Measurements from ENCODE around the gene ABHD8.

The ABHD8 gene

GRCh38 chr19:17266026-17266425 is 37.2 kb downstream of the ABHD8 start:
- DNase-seq (ENCODE audit: low spot score): no peak

- DNase-seq (ENCODE audit: low spot score): no peak
Observed at GRCh38 chr19:17264641-17264979, 38.6 kb downstream of the ABHD8 start, which contains the start of gene USHBP1. USHBP1 (minus strand) TSS chr19:17264745; CDS start chr19:17264299, 446 bp downstream.

- DNase-seq (ENCODE audit: low spot score): no peak
Observed at GRCh38 chr19:17263712-17264640, 39.2 kb downstream of the ABHD8 start.

GRCh38 chr19:17262557-17262956 is 40.7 kb downstream of the ABHD8 start:
- no peak for DNase-seq (ENCODE audit: low spot score)

- no peak for DNase-seq (ENCODE audit: low spot score)
Observed at GRCh38 chr19:17260842-17261325, 42.3 kb downstream of the ABHD8 start.

- DNase-seq (ENCODE audit: low spot score): no peak
Observed at GRCh38 chr19:17259934-17260333, 43.3 kb downstream of the ABHD8 start.

GRCh38 chr19:17259118-17259780 is 44.0 kb downstream of the ABHD8 start:
- no peak for DNase-seq (ENCODE audit: low spot score)

GRCh38 chr19:17256130-17256529 is 47.1 kb downstream of the ABHD8 start:
- DNase-seq (ENCODE audit: low spot score): no peak

- DNase-seq (ENCODE audit: low spot score): no peak
Observed at GRCh38 chr19:17255150-17255621, 48.0 kb downstream of the ABHD8 start.

GRCh38 chr19:17254636-17255035 is 48.6 kb downstream of the ABHD8 start:
- no peak for DNase-seq (ENCODE audit: low spot score)

GRCh38 chr19:17249887-17250548 is 53.2 kb downstream of the ABHD8 start:
- no peak for DNase-seq (ENCODE audit: low spot score)

GRCh38 chr19:17248011-17248776 is 55.0 kb downstream of the ABHD8 start:
- DNase-seq (ENCODE audit: low spot score): no peak

- no peak for DNase-seq (ENCODE audit: low spot score)
Observed at GRCh38 chr19:17246681-17247425, 56.4 kb downstream of the ABHD8 start.

- DNase-seq (ENCODE audit: low spot score): no peak
Observed at GRCh38 chr19:17245535-17245984, 57.7 kb downstream of the ABHD8 start, which contains the start of gene NR2F6. NR2F6 (minus strand) TSS chr19:17245919; CDS start chr19:17245220, 699 bp downstream.

GRCh38 chr19:17244618-17245534 is 58.3 kb downstream of the ABHD8 start:
- DNase-seq (ENCODE audit: low spot score): no peak

GRCh38 chr19:17243830-17244617 is 59.2 kb downstream of the ABHD8 start:
- DNase-seq (ENCODE audit: low spot score): no peak

GRCh38 chr19:17243211-17243829 is 59.9 kb downstream of the ABHD8 start:
- DNase-seq (ENCODE audit: low spot score): no peak
